B cell (primary cell): ENCODE data around the gene GPBP1. TPM values are rescaled to one million over a fixed set of nuclear protein-coding genes. Genes with fewer than 3 reads are reported as not detected.

Experiments used
- ATAC-seq: fragments of 200-7000 bp; cut with Tn5 transposase; one replicate; pipeline ENCODE4 v1.10.0; 2021; ENCODE audit warnings: low read depth, mild to moderate bottlenecking, moderate number of reproducible peaks, moderate library complexity
- CTCF ChIA-PET: fragments of 350-600 bp; sonication (Branson Sonifier 250); formaldehyde crosslinking; loops from one replicate; lab custom pipeline; 2021; ENCODE audit warnings: antibody characterized with exemption, inconsistent platforms; lab: Charles Lee
- POLR2A ChIA-PET: fragments of 350-600 bp; sonication (Branson Sonifier 250); formaldehyde crosslinking; loops from one replicate; lab custom pipeline; 2021; ENCODE audit warnings: antibody characterized with exemption; lab: Charles Lee
- DNase-seq: peaks from one replicate; pipeline ENCODE4 v3.0.0; 2013
- H2AFZ ChIP-seq: 2 replicates; pipeline ENCODE4 v1.6.1; 2012; ENCODE audit warnings: mild to moderate bottlenecking, low read depth, low read length; ENCODE audit not compliant: insufficient read depth, poor library complexity, severe bottlenecking
- H3K27ac ChIP-seq, 2 donors: 1 replicate in 1 of 2; 2 replicates in 1 of 2; pipeline ENCODE4 v1.5.1; 2012 to 2013; ENCODE audit warnings: low read length in 2 of 2, mild to moderate bottlenecking in 2 of 2, moderate library complexity in 1 of 2
- H3K27me3 ChIP-seq, 4 experiments: fragments of 200-600 bp in 1 of 4; sonication (generic) in 1 of 4; replicated peaks in 1 of 4; 1 replicate in 2 of 4; 2 replicates in 2 of 4; pipeline versions ENCODE4 v1.6.1 to v1.7.0; 2013 to 2016; ENCODE audit warnings: low read length in 3 of 4, mild to moderate bottlenecking in 2 of 4, mixed read lengths in 1 of 4, moderate library complexity in 1 of 4; ENCODE audit not compliant: insufficient read depth in 4 of 4, control insufficient read depth in 3 of 4; ENCODE audit errors: control extremely low read depth in 1 of 4
- H3K36me3 ChIP-seq, 2 experiments: replicated peaks in 1 of 2; 1 replicate in 1 of 2; 2 replicates in 1 of 2; pipeline versions ENCODE4 v1.6.1 to v1.7.1; 2013; ENCODE audit warnings: low read length in 1 of 2; ENCODE audit not compliant: insufficient read depth in 2 of 2, control insufficient read depth in 1 of 2; ENCODE audit errors: control extremely low read depth in 1 of 2, extremely low read depth in 1 of 2
- H3K4me1 ChIP-seq, 2 donors: fragments of 200-600 bp in 1 of 2; sonication (generic) in 1 of 2; 1 replicate in 1 of 2; 2 replicates in 1 of 2; pipeline versions ENCODE4 v1.5.1 to v1.6.1; 2013 to 2017; ENCODE audit warnings: low read length in 2 of 2; ENCODE audit not compliant: control insufficient read depth in 2 of 2, insufficient read depth in 2 of 2
- H3K4me2 ChIP-seq: replicated peaks from 2 replicates; pipeline ENCODE3; 2012; ENCODE audit warnings: mild to moderate bottlenecking, low read depth, low read length; ENCODE audit not compliant: poor library complexity, severe bottlenecking
- H3K4me3 ChIP-seq, 5 experiments: fragments of 200-600 bp in 1 of 5; sonication (generic) in 1 of 5; 1 replicate in 3 of 5; 2 replicates in 2 of 5; pipeline versions ENCODE4 v1.5.1 to v1.7.0; 2011 to 2016; ENCODE audit warnings: low read length in 4 of 5, mild to moderate bottlenecking in 4 of 5, low read depth in 2 of 5, control low read depth in 1 of 5, moderate library complexity in 1 of 5; ENCODE audit not compliant: insufficient read depth in 1 of 5; ENCODE audit errors: control extremely low read depth in 1 of 5, extremely low read depth in 1 of 5
- H3K79me2 ChIP-seq: fragments of 200-600 bp; sonication (generic); one replicate; pipeline ENCODE4 v1.6.0; 2016; ENCODE audit warnings: low read length; ENCODE audit not compliant: control insufficient read depth, insufficient read depth
- H3K9ac ChIP-seq: fragments of 200-600 bp; sonication (generic); 2 replicates; pipeline ENCODE4 v1.6.1; 2017; ENCODE audit warnings: mild to moderate bottlenecking, low read length, moderate library complexity
- H3K9me3 ChIP-seq, 3 donors: one replicate each; pipeline versions ENCODE4 v1.6.1 to v1.7.1; 2013; ENCODE audit warnings: low read length in 2 of 3; ENCODE audit not compliant: control insufficient read depth in 2 of 3, insufficient read depth in 1 of 3; ENCODE audit errors: control extremely low read depth in 1 of 3
- H4K20me1 ChIP-seq: 2 replicates; pipeline ENCODE4 v1.6.0; 2012; ENCODE audit warnings: mild to moderate bottlenecking, low read length; ENCODE audit not compliant: insufficient read depth, control insufficient read depth, poor library complexity, severe bottlenecking
- H3K27ac Mint-ChIP-seq: one replicate; pipeline ENCODE4 v1.8.0; 2021; ENCODE audit warnings: mixed read lengths
- H3K27me3 Mint-ChIP-seq: one replicate; pipeline ENCODE4 v1.8.0; 2021; ENCODE audit warnings: mixed read lengths
- H3K4me1 Mint-ChIP-seq: one replicate; pipeline ENCODE4 v1.8.0; 2021; ENCODE audit warnings: mixed read lengths
- H3K4me3 Mint-ChIP-seq: one replicate; pipeline ENCODE4 v1.8.0; 2021; ENCODE audit warnings: mixed read lengths
- H3K9me3 Mint-ChIP-seq: one replicate; pipeline ENCODE4 v1.8.0; 2022; ENCODE audit warnings: mixed read lengths; ENCODE audit not compliant: insufficient read depth
- EZH2 ChIP-seq: IDR thresholded peaks from 2 replicates; pipeline ENCODE4 v1.6.1; 2012; ENCODE audit warnings: borderline replicate concordance, low read depth, mild to moderate bottlenecking, moderate library complexity, low read length; ENCODE audit not compliant: insufficient read depth, poor library complexity, severe bottlenecking
- WGBS: methylation state at CpG from one replicate; pipeline ENCODE4 v1.1.5; 2013; ENCODE audit warnings: missing lambda C conversion rate; ENCODE audit not compliant: insufficient coverage; 5-methylcytosine and 5-hydroxymethylcytosine counted together
- intact Hi-C: fragments of 100-400 bp; cut with micrococcal nuclease; formaldehyde crosslinking; loops from one replicate; pipeline ENCODE4 v1.10.0; 2022
- polyA plus RNA-seq: library from polyadenylated mRNA; depleted of rRNA; stranded (reverse); fragments of >200 nt; gene quantifications from 2 replicates; pipeline ENCODE4 v1.2.3, GENCODE V29; 2012
- total RNA-seq, 2 donors: library from RNA; stranded (reverse); fragments of 120-200 nt in 1 of 2; gene quantifications; 1 replicate in 1 of 2; 2 replicates in 1 of 2; pipeline versions ENCODE4 v1.2.3 to v1.2.4, GENCODE V29; 2013 to 2022
- TF ChIP-seq, protein P1 (sequence below): fragments of 200-600 bp; IDR thresholded peaks from one replicate; pipeline ENCODE4 v1.8.0; 2022; ENCODE audit warnings: antibody characterized with exemption, mild to moderate bottlenecking

Gene GPBP1
- total and polyA plus RNA-seq, 2 donors (not counting 1 experiment from before 2014, with no cell fraction given): 30.9 to 152 TPM

DNA sequence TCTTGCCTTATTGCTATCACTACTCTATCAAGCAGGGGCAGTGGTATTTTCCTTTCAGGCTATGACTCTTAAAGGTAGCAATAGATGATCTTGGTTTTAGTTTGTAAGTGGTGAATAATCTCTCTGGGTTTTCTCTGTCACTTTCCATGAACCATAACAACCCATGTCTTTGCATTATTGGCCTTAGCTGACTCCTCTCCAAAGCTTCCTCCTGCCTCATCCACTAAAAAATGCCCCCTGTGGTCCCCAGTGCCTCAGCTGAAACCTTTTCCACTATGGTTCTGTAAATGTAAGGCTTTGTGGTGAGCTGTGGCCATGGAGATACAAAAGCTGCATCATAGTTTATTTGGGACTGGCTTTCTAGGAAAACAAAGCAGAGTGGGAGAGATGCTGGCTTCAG, 128.8 kb downstream of the GPBP1 start:
- Histone ChIP-seq H3K4me3 (no peak overlapping the region), H3K9ac (no peak overlapping the region), H3K27ac (no peak overlapping the region), H3K79me2 (no peaks in the 10 kb centered on the region), H2AFZ (no peak overlapping the region), H3K4me2 (no peak overlapping the region), H3K9me3 (peaks cover 3 to 8% (median 4%) of the 10 kb centered on the region in 3 donors), H3K36me3 (no peaks in the 10 kb centered on the region), H4K20me1 (no peaks in the 10 kb centered on the region), H3K27me3 (no peaks in the 10 kb centered on the region), H3K4me1 (peaks cover 6 to 13% of the 10 kb centered on the region in 2 donors)
- intact Hi-C loops: no loop called here
- ChIA-PET CTCF (interaction anchor here (0.5 kb wide), 1 partner anchor 62 kb away, joined by 3 read pairs; no protein-coding TSS in a partner anchor), POLR2A (no interaction called here)
- H3K4me1 Mint-ChIP-seq: peaks cover 16% of the 10 kb centered on the region
- no peak overlapping the region for H3K4me3 Mint-ChIP-seq
- TF ChIP-seq, protein P1, sequence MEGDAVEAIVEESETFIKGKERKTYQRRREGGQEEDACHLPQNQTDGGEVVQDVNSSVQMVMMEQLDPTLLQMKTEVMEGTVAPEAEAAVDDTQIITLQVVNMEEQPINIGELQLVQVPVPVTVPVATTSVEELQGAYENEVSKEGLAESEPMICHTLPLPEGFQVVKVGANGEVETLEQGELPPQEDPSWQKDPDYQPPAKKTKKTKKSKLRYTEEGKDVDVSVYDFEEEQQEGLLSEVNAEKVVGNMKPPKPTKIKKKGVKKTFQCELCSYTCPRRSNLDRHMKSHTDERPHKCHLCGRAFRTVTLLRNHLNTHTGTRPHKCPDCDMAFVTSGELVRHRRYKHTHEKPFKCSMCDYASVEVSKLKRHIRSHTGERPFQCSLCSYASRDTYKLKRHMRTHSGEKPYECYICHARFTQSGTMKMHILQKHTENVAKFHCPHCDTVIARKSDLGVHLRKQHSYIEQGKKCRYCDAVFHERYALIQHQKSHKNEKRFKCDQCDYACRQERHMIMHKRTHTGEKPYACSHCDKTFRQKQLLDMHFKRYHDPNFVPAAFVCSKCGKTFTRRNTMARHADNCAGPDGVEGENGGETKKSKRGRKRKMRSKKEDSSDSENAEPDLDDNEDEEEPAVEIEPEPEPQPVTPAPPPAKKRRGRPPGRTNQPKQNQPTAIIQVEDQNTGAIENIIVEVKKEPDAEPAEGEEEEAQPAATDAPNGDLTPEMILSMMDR: no peak
- no peak for TF ChIP-seq EZH2
- H3K27ac Mint-ChIP-seq: no peak overlapping the region
- ATAC-seq: no peak
- H3K27me3 Mint-ChIP-seq: no peaks in the 10 kb centered on the region
- peaks cover 3% of the 10 kb centered on the region for H3K9me3 Mint-ChIP-seq
- DNase-seq: no peak

DNA sequence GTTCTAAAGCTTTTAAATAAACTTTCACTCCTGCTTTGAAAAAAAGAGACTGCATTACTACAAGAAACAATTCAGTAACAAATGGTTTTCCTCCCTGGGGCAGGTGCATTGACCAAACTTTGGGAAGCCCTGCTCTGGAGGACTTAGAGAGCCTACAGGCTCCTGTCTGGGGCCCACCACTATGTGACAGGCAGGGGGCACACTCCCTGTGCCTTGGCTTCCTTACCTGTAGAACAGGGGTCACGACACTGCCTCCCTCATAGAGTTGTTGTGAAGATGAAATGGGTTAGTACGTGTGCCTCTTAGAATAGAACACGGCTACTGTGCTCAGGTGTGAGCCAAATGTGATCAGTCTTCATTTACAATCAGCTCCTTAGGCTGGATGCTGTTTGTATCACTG, 130.1 kb downstream of the GPBP1 start:
- Mint-ChIP-seq H3K4me1 (peaks cover 7% of the 10 kb centered on the region), H3K4me3 (no peak overlapping the region), H3K27me3 (no peaks in the 10 kb centered on the region), H3K27ac (no peak overlapping the region), H3K9me3 (peaks cover 3% of the 10 kb centered on the region)
- 87% methylated on average over 3 of the region's 3 CpGs for WGBS
- Histone ChIP-seq H3K4me2 (no peak overlapping the region), H3K27ac (no peak overlapping the region), H3K27me3 (no peaks in the 10 kb centered on the region), H3K4me1 (peaks cover 0 to 7% of the 10 kb centered on the region in 2 donors), H4K20me1 (no peaks in the 10 kb centered on the region), H3K9me3 (peaks cover 3 to 11% (median 4%) of the 10 kb centered on the region in 3 donors), H3K79me2 (no peaks in the 10 kb centered on the region), H3K36me3 (no peaks in the 10 kb centered on the region), H3K9ac (no peak overlapping the region), H2AFZ (no peak overlapping the region), H3K4me3 (no peak overlapping the region)
- ChIA-PET CTCF (no interaction called here), POLR2A (no interaction called here)
- TF ChIP-seq EZH2: no peak
- TF ChIP-seq, protein P1: no peak
- intact Hi-C loops: no loop called here
- no peak for ATAC-seq
- DNase-seq: no peak
